IMR-90 (cell line): ENCODE data around the gene POLR2J2.
"Not testable (repeated sequence)": the region's sequence is repeated elsewhere in the genome, so short reads cannot be mapped to it uniquely, and the experiment has no call there.

Experiments
- CEBPB ChIP-seq: IDR thresholded peaks from 2 replicates; pipeline ENCODE4 v1.6.1; 2012; ENCODE audit warnings: low read depth, low read length, improper control_type of control experiment
- FOS ChIP-seq: fragments of 150-350 bp; IDR thresholded peaks from 2 replicates; pipeline ENCODE4 v1.6.1; 2016; ENCODE audit warnings: low read depth, low read length
- MAZ ChIP-seq: IDR thresholded peaks from 2 replicates; pipeline ENCODE4 v1.6.1; 2012; ENCODE audit warnings: low read depth, mild to moderate bottlenecking, low read length, improper control_type of control experiment, moderate library complexity, borderline replicate concordance
- NFE2L2 ChIP-seq: fragments of 150-350 bp; IDR thresholded peaks from 2 replicates; pipeline ENCODE4 v1.6.1; 2016; ENCODE audit warnings: low read depth, mild to moderate bottlenecking, low read length
- POLR2A ChIP-seq: IDR thresholded peaks from 2 replicates; pipeline ENCODE4 v1.6.1; 2012; ENCODE audit warnings: mild to moderate bottlenecking, low read depth, low read length
- RAD21 ChIP-seq: IDR thresholded peaks from 2 replicates; pipeline ENCODE4 v1.6.1; 2012; ENCODE audit warnings: low read length, improper control_type of control experiment
- TF ChIP-seq, protein P1 (sequence below): conservative IDR thresholded peaks from 2 replicates; pipeline ENCODE4 v1.5.1; 2012; ENCODE audit warnings: mild to moderate bottlenecking, low read depth, low read length, improper control_type of control experiment
- TF ChIP-seq, protein P2 (sequence below): fragments of 150-350 bp; IDR thresholded peaks from 2 replicates; pipeline ENCODE4 v1.6.1; 2017; ENCODE audit warnings: mild to moderate bottlenecking, antibody characterized with exemption, low read length, low read depth
- TF ChIP-seq, protein P3 (sequence below): fragments of 150-350 bp; IDR thresholded peaks from 2 replicates; pipeline ENCODE4 v1.6.1; 2016; ENCODE audit warnings: low read depth, mild to moderate bottlenecking, low read length, moderate library complexity, borderline replicate concordance

DNA sequence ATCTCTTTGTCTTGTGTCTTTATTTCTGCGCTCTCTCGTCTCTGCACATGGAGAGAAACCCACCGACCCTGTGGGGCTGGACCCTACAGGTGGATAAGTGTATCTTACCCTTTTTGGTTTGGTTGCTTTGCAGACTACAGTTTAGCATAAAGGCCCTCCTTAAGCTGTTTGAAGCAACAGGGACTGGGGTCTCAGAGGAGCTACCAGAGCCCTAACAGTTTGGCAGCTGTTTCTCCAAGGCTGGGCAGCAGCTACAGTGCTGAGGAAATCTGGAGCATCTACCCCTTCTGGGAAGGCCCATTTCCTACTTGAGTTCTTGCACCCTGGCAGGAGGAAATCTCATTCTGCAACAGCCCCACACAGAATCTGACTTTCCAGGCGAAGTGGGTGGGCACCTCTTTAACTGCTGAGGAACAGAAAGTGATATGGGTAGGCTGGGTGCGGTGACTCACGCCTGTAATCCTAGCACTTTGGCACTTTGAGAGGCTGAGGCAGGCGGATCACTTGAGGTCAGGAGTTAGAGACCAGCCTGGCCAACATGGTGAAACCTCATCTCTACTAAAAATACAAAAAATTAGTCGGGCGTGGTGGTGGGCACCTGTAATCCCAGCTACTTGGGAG is 2.1 kb upstream of the POLR2J2 start:
- TF ChIP-seq, protein P1, sequence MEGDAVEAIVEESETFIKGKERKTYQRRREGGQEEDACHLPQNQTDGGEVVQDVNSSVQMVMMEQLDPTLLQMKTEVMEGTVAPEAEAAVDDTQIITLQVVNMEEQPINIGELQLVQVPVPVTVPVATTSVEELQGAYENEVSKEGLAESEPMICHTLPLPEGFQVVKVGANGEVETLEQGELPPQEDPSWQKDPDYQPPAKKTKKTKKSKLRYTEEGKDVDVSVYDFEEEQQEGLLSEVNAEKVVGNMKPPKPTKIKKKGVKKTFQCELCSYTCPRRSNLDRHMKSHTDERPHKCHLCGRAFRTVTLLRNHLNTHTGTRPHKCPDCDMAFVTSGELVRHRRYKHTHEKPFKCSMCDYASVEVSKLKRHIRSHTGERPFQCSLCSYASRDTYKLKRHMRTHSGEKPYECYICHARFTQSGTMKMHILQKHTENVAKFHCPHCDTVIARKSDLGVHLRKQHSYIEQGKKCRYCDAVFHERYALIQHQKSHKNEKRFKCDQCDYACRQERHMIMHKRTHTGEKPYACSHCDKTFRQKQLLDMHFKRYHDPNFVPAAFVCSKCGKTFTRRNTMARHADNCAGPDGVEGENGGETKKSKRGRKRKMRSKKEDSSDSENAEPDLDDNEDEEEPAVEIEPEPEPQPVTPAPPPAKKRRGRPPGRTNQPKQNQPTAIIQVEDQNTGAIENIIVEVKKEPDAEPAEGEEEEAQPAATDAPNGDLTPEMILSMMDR: not testable (repeated sequence)
- TF ChIP-seq RAD21, POLR2A, CEBPB, MAZ, NFE2L2, FOS: not testable (repeated sequence)
- TF ChIP-seq, protein P2, sequence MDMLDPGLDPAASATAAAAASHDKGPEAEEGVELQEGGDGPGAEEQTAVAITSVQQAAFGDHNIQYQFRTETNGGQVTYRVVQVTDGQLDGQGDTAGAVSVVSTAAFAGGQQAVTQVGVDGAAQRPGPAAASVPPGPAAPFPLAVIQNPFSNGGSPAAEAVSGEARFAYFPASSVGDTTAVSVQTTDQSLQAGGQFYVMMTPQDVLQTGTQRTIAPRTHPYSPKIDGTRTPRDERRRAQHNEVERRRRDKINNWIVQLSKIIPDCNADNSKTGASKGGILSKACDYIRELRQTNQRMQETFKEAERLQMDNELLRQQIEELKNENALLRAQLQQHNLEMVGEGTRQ: not testable (repeated sequence)
- TF ChIP-seq, protein P3, sequence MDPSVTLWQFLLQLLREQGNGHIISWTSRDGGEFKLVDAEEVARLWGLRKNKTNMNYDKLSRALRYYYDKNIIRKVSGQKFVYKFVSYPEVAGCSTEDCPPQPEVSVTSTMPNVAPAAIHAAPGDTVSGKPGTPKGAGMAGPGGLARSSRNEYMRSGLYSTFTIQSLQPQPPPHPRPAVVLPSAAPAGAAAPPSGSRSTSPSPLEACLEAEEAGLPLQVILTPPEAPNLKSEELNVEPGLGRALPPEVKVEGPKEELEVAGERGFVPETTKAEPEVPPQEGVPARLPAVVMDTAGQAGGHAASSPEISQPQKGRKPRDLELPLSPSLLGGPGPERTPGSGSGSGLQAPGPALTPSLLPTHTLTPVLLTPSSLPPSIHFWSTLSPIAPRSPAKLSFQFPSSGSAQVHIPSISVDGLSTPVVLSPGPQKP: not testable (repeated sequence)
